GM12878 (cell line): ENCODE results near the gene DUS1L. TPM values are rescaled to one million over a fixed set of nuclear protein-coding genes. Genes with fewer than 3 reads are reported as not detected.
A peak's percentile ranks its signal among the peaks of the same experiment; 100 is the strongest.

ENCODE experiments used
- ASH2L ChIP-seq: fragments of 300-600, 200-600 bp; sonication (generic); IDR thresholded peaks from 2 replicates; pipeline ENCODE4 v1.6.1; 2017; ENCODE audit warnings: low read depth, mild to moderate bottlenecking, borderline replicate concordance
- BCL3 ChIP-seq: IDR thresholded peaks from 2 replicates; pipeline ENCODE4 v1.6.1; 2011; ENCODE audit warnings: borderline replicate concordance, low read depth, mild to moderate bottlenecking, moderate library complexity, low read length; ENCODE audit not compliant: insufficient read depth, poor library complexity, severe bottlenecking
- BRCA1 ChIP-seq: IDR thresholded peaks from 2 replicates; pipeline ENCODE4 v1.6.1; 2011; ENCODE audit warnings: low read depth, low read length, improper control_type of control experiment
- CBFB ChIP-seq: IDR thresholded peaks from 2 replicates; pipeline ENCODE4 v1.6.1; 2016; ENCODE audit warnings: antibody characterized with exemption, low read depth
- CEBPB ChIP-seq, 2 experiments: fragments of 150-350 bp in 1 of 2; IDR thresholded peaks; 2 replicates each; pipeline ENCODE4 v1.6.1; 2012 to 2014; ENCODE audit warnings: low read depth in 2 of 2, low read length in 2 of 2, borderline replicate concordance in 1 of 2, inconsistent platforms in 1 of 2
- CEBPZ ChIP-seq: fragments of 150-350 bp; IDR thresholded peaks from 2 replicates; pipeline ENCODE4 v1.6.1; 2016; ENCODE audit warnings: low read depth, low read length
- FOS ChIP-seq: IDR thresholded peaks from 3 replicates; pipeline ENCODE4 v1.6.1; 2011; ENCODE audit warnings: borderline replicate concordance; ENCODE audit not compliant: insufficient read length; ENCODE audit errors: extremely low read depth
- IKZF2 ChIP-seq, 2 experiments: fragments of 450-650 bp; IDR thresholded peaks; 2 replicates each; pipeline ENCODE4 v1.6.1; 2017; ENCODE audit warnings: mild to moderate bottlenecking in 2 of 2, moderate library complexity in 2 of 2
- IRF3 ChIP-seq: fragments of 450-650 bp; IDR thresholded peaks from 2 replicates; pipeline ENCODE4 v1.6.1; 2014; ENCODE audit warnings: mild to moderate bottlenecking
- IRF4 ChIP-seq: IDR thresholded peaks from 2 replicates; pipeline ENCODE4 v1.6.1; 2011; ENCODE audit warnings: low read depth, low read length
- IRF5 ChIP-seq: fragments of 450-650 bp; IDR thresholded peaks from 2 replicates; pipeline ENCODE4 v1.6.1; 2017; ENCODE audit warnings: borderline replicate concordance
- MEF2A ChIP-seq: IDR thresholded peaks from 2 replicates; pipeline ENCODE4 v1.6.1; 2011; ENCODE audit warnings: low read depth, mild to moderate bottlenecking, low read length, moderate library complexity; ENCODE audit not compliant: insufficient read depth
- MTA3 ChIP-seq: IDR thresholded peaks from 2 replicates; pipeline ENCODE4 v1.6.1; 2012; ENCODE audit warnings: low read length, inconsistent platforms, borderline replicate concordance
- NR2C1 ChIP-seq: fragments of 450-650 bp; IDR thresholded peaks from 2 replicates; pipeline ENCODE4 v1.6.1; 2017; ENCODE audit warnings: antibody characterized with exemption, mild to moderate bottlenecking, moderate library complexity
- RCOR1 ChIP-seq: conservative IDR thresholded peaks from 2 replicates; pipeline ENCODE4 v1.6.1; 2012; ENCODE audit warnings: low read depth, low read length, improper control_type of control experiment
- SIN3A ChIP-seq: IDR thresholded peaks from 2 replicates; pipeline ENCODE4 v1.6.1; 2012; ENCODE audit warnings: low read depth, low read length, improper control_type of control experiment
- SMARCA5 ChIP-seq: fragments of 450-650 bp; IDR thresholded peaks from 2 replicates; pipeline ENCODE4 v1.6.1; 2017; ENCODE audit warnings: mild to moderate bottlenecking
- SP1 ChIP-seq: IDR thresholded peaks from one replicate; pipeline ENCODE4 v1.6.1; 2011; ENCODE audit warnings: low read depth, low read length
- SRF ChIP-seq, 2 experiments: IDR thresholded peaks; 2 replicates each; pipeline ENCODE4 v1.6.1; 2011; ENCODE audit warnings: low read depth in 2 of 2, low read length in 2 of 2, mild to moderate bottlenecking in 1 of 2, moderate library complexity in 1 of 2
- SUZ12 ChIP-seq: fragments of 200-600 bp; sonication (generic); IDR thresholded peaks from one replicate; pipeline ENCODE4 v1.6.1; 2018; ENCODE audit warnings: antibody characterized with exemption, mild to moderate bottlenecking; ENCODE audit not compliant: unreplicated experiment
- TCF3 ChIP-seq: IDR thresholded peaks from 2 replicates; pipeline ENCODE4 v1.6.1; 2012; ENCODE audit warnings: low read depth, mild to moderate bottlenecking, low read length, borderline replicate concordance; ENCODE audit not compliant: insufficient read depth
- USF1 ChIP-seq: IDR thresholded peaks from 2 replicates; pipeline ENCODE4 v1.6.1; 2011; ENCODE audit warnings: borderline replicate concordance, low read depth, mild to moderate bottlenecking, moderate library complexity, mixed read lengths, low read length; ENCODE audit not compliant: insufficient read depth; ENCODE audit errors: extremely low read length
- polyA plus RNA-seq, 11 experiments: library from polyadenylated mRNA; depleted of rRNA in 4 of 11; unstranded in 6 of 11; stranded (reverse) in 5 of 11; fragments of >200 nt; fragmentation: Nextera tagmentation in 4 of 11; fragmentation: Illumina TruSeq in 1 of 11; extraction: Ambion mirVana in 4 of 11; extraction: Trizol in 1 of 11; gene quantifications; 1 replicate in 1 of 11; 2 replicates in 10 of 11; pipeline versions ENCODE4 v1.2.1 to v1.2.3, GENCODE V29; 2011 to 2016; ENCODE audit warnings: inconsistent platforms in 2 of 11, missing spikeins in 2 of 11, low read depth in 1 of 11
- total RNA-seq, 4 experiments: library from RNA; depleted of rRNA in 3 of 4; stranded (reverse); fragments of >200 nt in 3 of 4; fragmentation: Illumina TruSeq in 1 of 4; extraction: Trizol in 1 of 4; gene quantifications; 2 replicates each; pipeline versions ENCODE4 v1.2.1 to v1.2.3, GENCODE V29; 2013 to 2021

The DUS1L gene
- total and polyA plus RNA-seq, 10 of the 15 experiments (the other 5 are each of a cell fraction or from before 2014, with no cell fraction given): 6.1 to 157 (median 44.5) TPM

GRCh38 chr17:82022981-82023446 is 42.6 kb downstream of the DUS1L start, which contains the start of gene LRRC45 (continued):
- no peak for TF ChIP-seq IRF4
- no peak for TF ChIP-seq RCOR1
- peak; percentile 64 for TF ChIP-seq FOS
- no peak for TF ChIP-seq TCF3
- TF ChIP-seq CEBPB (IDR thresholded peaks at IDR 0.05; ENCODE audit: borderline replicate concordance in 1 of 2, low read depth in 2 of 2, low read length in 2 of 2): no peak
- TF ChIP-seq NR2C1: peak; percentile 40; the same call in 1 of the 2 replicates
- no peak for TF ChIP-seq SMARCA5
- no peak for TF ChIP-seq MEF2A
- TF ChIP-seq SUZ12: no peak
- peak; percentile 75 for TF ChIP-seq CEBPZ
- no peak for TF ChIP-seq SRF (IDR thresholded peaks at IDR 0.05; ENCODE audit: low read depth in 2 of 2, low read length in 2 of 2)
- TF ChIP-seq MTA3: no peak
- TF ChIP-seq SIN3A: no peak
- TF ChIP-seq IRF5: no peak
- no peak for TF ChIP-seq IKZF2 (IDR thresholded peaks at IDR 0.05)
- TF ChIP-seq CBFB: no peak
- peak; percentile 95 for TF ChIP-seq IRF3
- no peak for TF ChIP-seq USF1
- TF ChIP-seq BRCA1: no peak
- peak; percentile 98 for TF ChIP-seq SP1
- TF ChIP-seq BCL3: no peak
- no peak for TF ChIP-seq ASH2L
